Measurements from ENCODE around the gene EFNA4. TPM values are rescaled to one million over a fixed set of nuclear protein-coding genes. Genes with fewer than 3 reads are reported as not detected.

Gene EFNA4
- total RNA-seq, 2 donors from 2014 or later, result 15.9 to 17.9 TPM

- H3K4me1 ChIP-seq (ENCODE audit: control insufficient read depth, insufficient read depth, low read length), result no peaks in the 10 kb centered on the region
- Mint-ChIP-seq H3K4me1 (no peaks in the 10 kb centered on the region), H3K27ac (no peak overlapping the region), H3K4me3 (no peak overlapping the region), H3K9me3 (no peaks in the 10 kb centered on the region), H3K36me3 (ENCODE audit: low read depth) (no peaks in the 10 kb centered on the region), H3K27me3 (ENCODE audit: insufficient read depth) (peaks cover 40% of the 10 kb centered on the region)
- WGBS, 2 experiments (ENCODE audit: insufficient coverage in 1 of 2, insufficient read length in 1 of 2), result 82% methylated on average over 9 to 12 of the region's 12 CpGs
- H3K36me3 ChIP-seq (ENCODE audit: control insufficient read depth, insufficient read depth, low read length), result no peaks in the 10 kb centered on the region
- no peak for DNase-seq
- H3K27me3 ChIP-seq (ENCODE audit: control insufficient read depth, insufficient read depth, low read length, poor library complexity, severe bottlenecking), result peaks cover 15% of the 10 kb centered on the region
- H3K9me3 ChIP-seq (ENCODE audit: control insufficient read depth, low read length), result no peaks in the 10 kb centered on the region
- TF ChIP-seq CTCF (conservative IDR thresholded peaks at IDR 0.05), result no peak
- no peak overlapping the region for H3K9ac ChIP-seq (ENCODE audit: extremely low read depth, low read length, poor library complexity, severe bottlenecking)
- H3K4me3 ChIP-seq (ENCODE audit: low read length), result no peak overlapping the region
- H3K27ac ChIP-seq (ENCODE audit: low read depth, low read length), result no peak overlapping the region
These were observed 44.0 kb downstream of the EFNA4 start for GRCh38 chr1:155107309-155108264.

GRCh38 chr1:155108296-155108695, 44.8 kb downstream of the EFNA4 start:
- no peaks in the 10 kb centered on the region for H3K4me1 ChIP-seq (ENCODE audit: control insufficient read depth, insufficient read depth, low read length)
- no peak overlapping the region for H3K4me3 ChIP-seq (ENCODE audit: low read length)
- no peaks in the 10 kb centered on the region for H3K9me3 ChIP-seq (ENCODE audit: control insufficient read depth, low read length)
- H3K27me3 ChIP-seq (ENCODE audit: control insufficient read depth, insufficient read depth, low read length, poor library complexity, severe bottlenecking), result peaks cover 15% of the 10 kb centered on the region
- H3K9me3 Mint-ChIP-seq, result no peaks in the 10 kb centered on the region
- H3K27me3 Mint-ChIP-seq (ENCODE audit: insufficient read depth), result peaks cover 39% of the 10 kb centered on the region
- WGBS, 2 experiments (ENCODE audit: insufficient coverage in 1 of 2, insufficient read length in 1 of 2), result 86 to 88% methylated on average over 5 of the region's 5 CpGs
- H3K9ac ChIP-seq (ENCODE audit: extremely low read depth, low read length, poor library complexity, severe bottlenecking), result no peak overlapping the region
- no peaks in the 10 kb centered on the region for H3K4me1 Mint-ChIP-seq
- H3K36me3 ChIP-seq (ENCODE audit: control insufficient read depth, insufficient read depth, low read length), result no peaks in the 10 kb centered on the region
- TF ChIP-seq CTCF (conservative IDR thresholded peaks at IDR 0.05), result no peak
- no peaks in the 10 kb centered on the region for H3K36me3 Mint-ChIP-seq (ENCODE audit: low read depth)
- no peak overlapping the region for H3K4me3 Mint-ChIP-seq
- no peak overlapping the region for H3K27ac ChIP-seq (ENCODE audit: low read depth, low read length)
- H3K27ac Mint-ChIP-seq, result no peak overlapping the region
- DNase-seq, result no peak

GRCh38 chr1:155110381-155110780, 46.8 kb downstream of the EFNA4 start:
- H3K9ac ChIP-seq (ENCODE audit: extremely low read depth, low read length, poor library complexity, severe bottlenecking), result no peak overlapping the region
- TF ChIP-seq CTCF (conservative IDR thresholded peaks at IDR 0.05), result no peak
- WGBS, 2 experiments (ENCODE audit: insufficient coverage in 1 of 2, insufficient read length in 1 of 2), result 84% methylated on average over 5 to 8 of the region's 8 CpGs
- Mint-ChIP-seq H3K4me3 (no peak overlapping the region), H3K9me3 (no peaks in the 10 kb centered on the region), H3K27ac (no peak overlapping the region), H3K4me1 (no peaks in the 10 kb centered on the region), H3K27me3 (ENCODE audit: insufficient read depth) (peaks cover 24% of the 10 kb centered on the region), H3K36me3 (ENCODE audit: low read depth) (no peaks in the 10 kb centered on the region)
- no peaks in the 10 kb centered on the region for H3K36me3 ChIP-seq (ENCODE audit: control insufficient read depth, insufficient read depth, low read length)
- no peak overlapping the region for H3K4me3 ChIP-seq (ENCODE audit: low read length)
- no peak for DNase-seq
- H3K4me1 ChIP-seq (ENCODE audit: control insufficient read depth, insufficient read depth, low read length), result no peaks in the 10 kb centered on the region
- H3K9me3 ChIP-seq (ENCODE audit: control insufficient read depth, low read length), result no peaks in the 10 kb centered on the region
- no peak overlapping the region for H3K27ac ChIP-seq (ENCODE audit: low read depth, low read length)
- peaks cover 15% of the 10 kb centered on the region for H3K27me3 ChIP-seq (ENCODE audit: control insufficient read depth, insufficient read depth, low read length, poor library complexity, severe bottlenecking)
